Measurements from ENCODE around the gene FSTL1. TPM values are rescaled to one million over a fixed set of nuclear protein-coding genes. Genes with fewer than 3 reads are reported as not detected.

Gene FSTL1
- total RNA-seq, 1 donor from 2014 or later, result 790 TPM

- intact Hi-C loops (cut with DNase I), result no loop called here
- H3K27ac ChIP-seq, result no peak overlapping the region
- TF ChIP-seq, protein P1, sequence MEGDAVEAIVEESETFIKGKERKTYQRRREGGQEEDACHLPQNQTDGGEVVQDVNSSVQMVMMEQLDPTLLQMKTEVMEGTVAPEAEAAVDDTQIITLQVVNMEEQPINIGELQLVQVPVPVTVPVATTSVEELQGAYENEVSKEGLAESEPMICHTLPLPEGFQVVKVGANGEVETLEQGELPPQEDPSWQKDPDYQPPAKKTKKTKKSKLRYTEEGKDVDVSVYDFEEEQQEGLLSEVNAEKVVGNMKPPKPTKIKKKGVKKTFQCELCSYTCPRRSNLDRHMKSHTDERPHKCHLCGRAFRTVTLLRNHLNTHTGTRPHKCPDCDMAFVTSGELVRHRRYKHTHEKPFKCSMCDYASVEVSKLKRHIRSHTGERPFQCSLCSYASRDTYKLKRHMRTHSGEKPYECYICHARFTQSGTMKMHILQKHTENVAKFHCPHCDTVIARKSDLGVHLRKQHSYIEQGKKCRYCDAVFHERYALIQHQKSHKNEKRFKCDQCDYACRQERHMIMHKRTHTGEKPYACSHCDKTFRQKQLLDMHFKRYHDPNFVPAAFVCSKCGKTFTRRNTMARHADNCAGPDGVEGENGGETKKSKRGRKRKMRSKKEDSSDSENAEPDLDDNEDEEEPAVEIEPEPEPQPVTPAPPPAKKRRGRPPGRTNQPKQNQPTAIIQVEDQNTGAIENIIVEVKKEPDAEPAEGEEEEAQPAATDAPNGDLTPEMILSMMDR (IDR thresholded peaks at IDR 0.05), result no peak
- H3K4me3 ChIP-seq, result no peak overlapping the region
- no peaks in the 10 kb centered on the region for H3K4me1 ChIP-seq
- peaks cover 94 to 95% of the 10 kb centered on the region in 2 donors for H3K36me3 ChIP-seq
- H3K9me3 ChIP-seq, result no peaks in the 10 kb centered on the region
- DNase-seq (ENCODE audit: low spot score in 2 of 2), result no peak
- no peaks in the 10 kb centered on the region for H3K27me3 ChIP-seq
Observed at GRCh38 chr3:120404876-120405275, 45.9 kb downstream of the FSTL1 start.

- DNase-seq (ENCODE audit: low spot score in 2 of 2), result no peak
- H3K27me3 ChIP-seq, result no peaks in the 10 kb centered on the region
- intact Hi-C loops (cut with DNase I), result no loop called here
Observed at GRCh38 chr3:120402257-120402656, 48.5 kb downstream of the FSTL1 start.

DNA sequence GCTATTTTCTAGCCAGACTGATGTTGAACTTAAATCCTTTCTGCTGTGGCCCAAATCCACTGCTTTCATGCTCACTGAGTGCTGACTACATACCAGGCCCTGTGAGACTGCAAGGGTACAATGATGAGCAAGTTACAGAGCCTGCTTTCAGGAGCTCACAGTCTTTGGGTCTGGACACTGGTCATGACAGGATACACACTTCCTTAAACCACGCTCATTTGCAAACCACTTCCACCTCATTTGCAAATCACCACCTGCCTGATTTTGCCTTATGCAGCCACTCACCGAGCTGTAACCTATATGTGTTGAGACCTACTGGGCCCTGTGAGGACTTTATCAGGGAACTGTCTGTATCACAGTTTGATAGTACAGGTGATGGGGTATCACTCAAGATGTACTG, 51.4 kb downstream of the FSTL1 start:
- DNase-seq (ENCODE audit: low spot score in 2 of 2), result no peak
- Histone ChIP-seq H3K27ac (no peak overlapping the region), H3K27me3 (no peaks in the 10 kb centered on the region), H3K36me3 (peaks cover 88 to 94% of the 10 kb centered on the region in 2 donors), H3K9me3 (no peaks in the 10 kb centered on the region), H3K4me1 (no peaks in the 10 kb centered on the region), H3K4me3 (no peak overlapping the region)
- intact Hi-C loops (cut with DNase I), result no loop called here
- TF ChIP-seq, protein P1 (IDR thresholded peaks at IDR 0.05), result no peak

More at GRCh38 chr3:120402257-120402656, 48.5 kb downstream of the FSTL1 start:
- Histone ChIP-seq H3K9me3 (no peaks in the 10 kb centered on the region), H3K4me1 (no peaks in the 10 kb centered on the region), H3K27ac (no peak overlapping the region), H3K4me3 (no peak overlapping the region), H3K36me3 (peaks cover 93 to 94% of the 10 kb centered on the region in 2 donors)
- TF ChIP-seq, protein P1 (IDR thresholded peaks at IDR 0.05), result no peak

DNA sequence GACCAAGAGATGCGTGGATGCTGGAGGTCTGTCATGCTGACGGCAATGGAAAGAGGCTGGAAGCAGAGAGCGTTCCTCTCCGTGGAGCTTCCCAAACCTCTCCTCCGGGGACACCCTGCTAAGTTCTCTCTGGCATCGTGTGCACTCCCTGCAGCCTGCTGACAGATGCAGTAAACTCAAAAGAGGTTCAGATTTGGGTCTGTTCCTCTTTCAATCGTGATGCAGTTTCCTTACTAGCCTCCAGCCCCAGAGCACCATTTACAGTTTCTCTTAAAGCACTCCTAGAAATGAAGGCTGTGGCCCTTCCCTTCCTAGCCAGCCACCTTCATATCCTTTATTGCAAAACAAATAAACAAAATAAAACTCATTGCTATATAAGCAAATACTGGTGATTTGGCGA, 54.3 kb downstream of the FSTL1 start:
- peaks cover 66 to 80% of the 10 kb centered on the region in 2 donors for H3K36me3 ChIP-seq
- H3K27me3 ChIP-seq, result no peaks in the 10 kb centered on the region
- H3K9me3 ChIP-seq, result no peaks in the 10 kb centered on the region
- intact Hi-C loops (cut with DNase I), result no loop called here
- H3K4me1 ChIP-seq, result no peaks in the 10 kb centered on the region
- no peak for DNase-seq (ENCODE audit: low spot score in 2 of 2)
- TF ChIP-seq, protein P1 (IDR thresholded peaks at IDR 0.05), result no peak
- no peak overlapping the region for H3K27ac ChIP-seq
- no peak overlapping the region for H3K4me3 ChIP-seq

GRCh38 chr3:120394347-120394746, 56.4 kb downstream of the FSTL1 start:
- H3K27me3 ChIP-seq, result no peaks in the 10 kb centered on the region
- intact Hi-C loops (cut with DNase I), result no loop called here
- peaks cover 45 to 59% of the 10 kb centered on the region in 2 donors for H3K36me3 ChIP-seq
- no peaks in the 10 kb centered on the region for H3K4me1 ChIP-seq
- H3K27ac ChIP-seq, result no peak overlapping the region
- no peak for DNase-seq (ENCODE audit: low spot score in 2 of 2)
- H3K4me3 ChIP-seq, result no peak overlapping the region
- TF ChIP-seq, protein P1 (IDR thresholded peaks at IDR 0.05), result no peak
- H3K9me3 ChIP-seq, result no peaks in the 10 kb centered on the region

DNA sequence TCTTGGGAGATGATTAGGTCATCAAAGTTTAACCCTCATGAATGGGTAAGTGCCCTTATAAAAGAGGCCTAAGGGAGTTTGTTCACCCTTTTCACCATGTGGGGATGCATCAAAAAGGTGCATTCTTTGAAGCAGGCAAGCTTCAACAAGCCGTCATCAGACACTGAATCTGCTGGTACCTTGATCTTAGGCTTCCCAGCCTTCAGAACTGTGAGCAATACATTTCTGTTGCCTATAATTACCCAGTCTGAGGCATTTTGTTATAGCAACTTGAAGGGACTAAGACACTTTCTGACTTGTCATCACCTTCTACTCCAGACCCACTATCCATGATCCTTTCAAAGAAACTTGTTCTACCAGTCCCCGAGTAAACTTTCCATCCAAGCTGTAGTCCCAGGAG, 57.0 kb downstream of the FSTL1 start:
- H3K27ac ChIP-seq, result no peak overlapping the region
- intact Hi-C loops (cut with DNase I), result no loop called here
- no peak for DNase-seq (ENCODE audit: low spot score in 2 of 2)

More for the DNA sequence above, 57.0 kb downstream of the FSTL1 start:
- H3K36me3 ChIP-seq, result peaks cover 40 to 53% of the 10 kb centered on the region in 2 donors
- no peaks in the 10 kb centered on the region for H3K4me1 ChIP-seq
- no peaks in the 10 kb centered on the region for H3K9me3 ChIP-seq
- H3K27me3 ChIP-seq, result no peaks in the 10 kb centered on the region
- no peak overlapping the region for H3K4me3 ChIP-seq
- TF ChIP-seq, protein P1 (IDR thresholded peaks at IDR 0.05), result no peak
